Measurements from ENCODE around the gene GMDS. TPM values are rescaled to one million over a fixed set of nuclear protein-coding genes. Genes with fewer than 3 reads are reported as not detected.

The GMDS gene
- total RNA-seq, 4 donors from 2014 or later = 9.5 to 32.8 (median 22.4) TPM

DNA sequence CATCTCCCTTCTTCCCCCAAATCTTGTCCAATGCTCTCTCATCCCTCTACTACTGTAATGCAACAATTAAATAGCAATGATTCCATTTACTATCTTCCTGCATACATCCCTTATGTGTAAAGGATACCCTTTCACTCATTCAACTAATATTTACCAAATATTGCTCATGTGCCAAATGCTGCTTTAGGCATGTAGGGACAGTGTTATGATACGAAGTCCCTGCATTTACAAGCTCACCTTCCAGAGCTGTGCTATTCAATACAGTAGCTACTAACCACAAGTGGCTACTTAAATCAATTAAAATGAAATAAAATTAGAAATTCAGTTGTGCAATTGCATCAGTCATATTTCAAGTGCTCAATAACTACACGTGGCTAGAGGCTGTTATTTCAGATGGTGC, 41.1 kb downstream of the GMDS start:
- TF ChIP-seq POLR2A (IDR thresholded peaks at IDR 0.05) = no peak
- TF ChIP-seq, protein P1, sequence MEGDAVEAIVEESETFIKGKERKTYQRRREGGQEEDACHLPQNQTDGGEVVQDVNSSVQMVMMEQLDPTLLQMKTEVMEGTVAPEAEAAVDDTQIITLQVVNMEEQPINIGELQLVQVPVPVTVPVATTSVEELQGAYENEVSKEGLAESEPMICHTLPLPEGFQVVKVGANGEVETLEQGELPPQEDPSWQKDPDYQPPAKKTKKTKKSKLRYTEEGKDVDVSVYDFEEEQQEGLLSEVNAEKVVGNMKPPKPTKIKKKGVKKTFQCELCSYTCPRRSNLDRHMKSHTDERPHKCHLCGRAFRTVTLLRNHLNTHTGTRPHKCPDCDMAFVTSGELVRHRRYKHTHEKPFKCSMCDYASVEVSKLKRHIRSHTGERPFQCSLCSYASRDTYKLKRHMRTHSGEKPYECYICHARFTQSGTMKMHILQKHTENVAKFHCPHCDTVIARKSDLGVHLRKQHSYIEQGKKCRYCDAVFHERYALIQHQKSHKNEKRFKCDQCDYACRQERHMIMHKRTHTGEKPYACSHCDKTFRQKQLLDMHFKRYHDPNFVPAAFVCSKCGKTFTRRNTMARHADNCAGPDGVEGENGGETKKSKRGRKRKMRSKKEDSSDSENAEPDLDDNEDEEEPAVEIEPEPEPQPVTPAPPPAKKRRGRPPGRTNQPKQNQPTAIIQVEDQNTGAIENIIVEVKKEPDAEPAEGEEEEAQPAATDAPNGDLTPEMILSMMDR (IDR thresholded peaks at IDR 0.05) = no peak
- Histone ChIP-seq H3K4me3 (replicated peaks in 1 of 3) (no peak overlapping the region), H3K4me1 (no peaks in the 10 kb centered on the region), H3K27ac (no peak overlapping the region), H3K27me3 (no peaks in the 10 kb centered on the region), H3K36me3 (no peaks in the 10 kb centered on the region), H3K9me3 (no peaks in the 10 kb centered on the region)
- intact Hi-C loops (cut with DNase I) = no loop called here
- DNase-seq = no peak
- WGBS, 2 donors = 88 to 91% methylated on average over 2 of the region's 2 CpGs

DNA sequence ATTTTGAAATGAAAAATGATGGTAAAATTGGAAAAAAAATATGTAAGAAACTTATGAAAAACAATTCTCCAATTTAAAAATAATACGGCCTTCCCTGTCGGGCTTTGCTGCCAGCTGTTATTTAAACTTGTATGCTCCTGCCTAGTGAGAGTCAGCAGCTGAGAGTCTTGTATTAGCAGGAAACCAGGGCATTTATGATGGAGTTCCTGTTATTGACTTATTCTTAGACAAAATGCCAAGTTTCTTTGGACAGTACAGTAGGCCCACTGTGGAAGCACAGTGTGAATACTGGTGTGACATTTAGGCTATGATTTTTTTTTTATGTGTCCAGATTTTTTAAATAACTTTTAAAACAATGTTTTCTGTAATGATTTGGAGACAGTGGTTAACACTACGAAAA, 42.1 kb downstream of the GMDS start:
- Histone ChIP-seq H3K9me3 (no peaks in the 10 kb centered on the region), H3K36me3 (no peaks in the 10 kb centered on the region), H3K27me3 (no peaks in the 10 kb centered on the region), H3K4me1 (no peaks in the 10 kb centered on the region), H3K4me3 (replicated peaks in 1 of 3) (no peak overlapping the region), H3K27ac (no peak overlapping the region)
- intact Hi-C loops (cut with DNase I) = no loop called here
- 68 to 77% methylated on average over 3 of the region's 3 CpGs for WGBS, 2 donors
- DNase-seq = no peak
- TF ChIP-seq, protein P1 (IDR thresholded peaks at IDR 0.05) = no peak
- TF ChIP-seq POLR2A (IDR thresholded peaks at IDR 0.05) = no peak

DNA sequence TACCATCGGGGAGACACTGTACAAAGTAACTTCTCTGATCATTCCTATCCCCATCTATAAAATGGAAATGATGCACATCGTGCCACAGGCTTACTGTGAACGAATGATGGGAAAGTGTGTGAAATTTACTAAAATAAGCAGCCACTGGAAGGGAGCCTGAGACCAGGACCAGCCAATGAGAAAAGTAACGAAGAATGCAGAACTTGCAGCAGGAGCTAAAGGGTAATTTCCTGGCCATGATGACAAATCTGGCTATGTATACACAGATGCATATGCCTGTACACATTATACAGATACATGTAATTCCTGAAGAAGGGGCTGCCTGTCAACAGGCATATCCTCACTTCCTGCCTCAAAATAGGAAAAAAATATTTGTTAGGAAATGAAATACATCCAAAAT, 47.4 kb downstream of the GMDS start:
- no peak overlapping the region for H3K27ac ChIP-seq
- DNase-seq = no peak
- 89 to 90% methylated on average over 4 of the region's 4 CpGs for WGBS, 2 donors
- intact Hi-C loops (cut with DNase I) = no loop called here
- no peaks in the 10 kb centered on the region for H3K27me3 ChIP-seq
- H3K9me3 ChIP-seq = no peaks in the 10 kb centered on the region
- peaks cover 6 to 14% of the 10 kb centered on the region in 2 donors for H3K4me1 ChIP-seq
- TF ChIP-seq POLR2A (IDR thresholded peaks at IDR 0.05) = no peak
- TF ChIP-seq, protein P1 (IDR thresholded peaks at IDR 0.05) = no peak
- H3K4me3 ChIP-seq (replicated peaks in 1 of 3) = no peak overlapping the region
- no peaks in the 10 kb centered on the region for H3K36me3 ChIP-seq

DNA sequence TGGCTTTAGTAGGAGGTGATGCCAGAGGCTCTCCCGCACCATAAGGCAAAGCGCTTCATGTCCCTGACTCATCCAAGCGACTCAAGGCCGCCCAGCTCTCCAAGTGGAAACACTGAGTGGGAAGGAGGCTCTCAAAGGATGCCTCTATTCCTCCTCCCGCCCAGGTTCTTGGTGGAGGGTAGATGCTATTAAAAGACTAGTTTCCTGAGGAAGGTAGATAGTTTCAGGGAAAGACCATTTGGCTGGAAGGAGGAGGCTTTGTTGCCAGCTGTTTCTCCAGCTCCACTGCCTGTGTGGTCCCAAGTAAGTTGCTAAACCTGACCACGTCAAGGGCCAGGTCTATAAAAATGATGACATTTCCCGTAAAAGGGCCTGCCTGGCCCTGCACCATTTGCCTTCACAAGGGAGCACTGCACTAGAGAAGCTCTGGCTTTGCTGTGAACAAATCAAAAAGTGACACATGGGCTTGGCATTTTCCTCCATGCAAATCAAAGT, 48.2 kb downstream of the GMDS start:
- no peaks in the 10 kb centered on the region for H3K27me3 ChIP-seq
- 77 to 82% methylated on average over 7 of the region's 7 CpGs for WGBS, 2 donors
- intact Hi-C loops (cut with DNase I) = no loop called here
- H3K4me1 ChIP-seq = peaks cover 6 to 14% of the 10 kb centered on the region in 2 donors
- no peaks in the 10 kb centered on the region for H3K9me3 ChIP-seq
- no peaks in the 10 kb centered on the region for H3K36me3 ChIP-seq
- TF ChIP-seq, protein P1 (IDR thresholded peaks at IDR 0.05) = no peak
- no peak for TF ChIP-seq POLR2A (IDR thresholded peaks at IDR 0.05)
- H3K4me3 ChIP-seq (replicated peaks in 1 of 3) = no peak overlapping the region
- DNase-seq = no peak
- no peak overlapping the region for H3K27ac ChIP-seq

DNA sequence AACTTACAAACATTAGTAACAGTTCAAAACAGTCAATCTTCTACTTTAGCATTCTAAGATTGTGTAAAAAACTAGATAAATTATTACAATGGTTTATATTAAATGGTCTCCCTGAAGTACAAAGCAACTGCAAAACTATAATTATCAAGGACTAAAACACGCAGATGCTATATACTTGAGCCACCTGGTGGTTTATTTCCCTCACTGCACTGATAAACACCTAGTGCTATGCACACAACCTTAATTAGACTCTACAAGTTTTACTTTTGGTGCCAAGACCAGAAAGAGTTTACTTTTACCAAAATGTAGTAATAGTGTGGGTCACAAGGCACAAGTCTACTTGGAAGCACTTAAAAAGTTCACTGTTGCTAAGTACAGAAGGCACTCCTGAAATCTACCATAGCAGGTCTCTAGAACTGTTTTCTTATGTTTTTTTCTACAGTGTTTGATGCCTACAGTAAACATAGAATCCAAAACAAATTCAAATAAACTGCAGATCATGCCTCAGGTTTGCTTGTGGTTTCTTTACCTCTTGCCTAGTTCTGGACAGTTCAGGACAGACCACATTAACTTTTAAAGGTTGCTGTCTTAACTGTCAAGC, 49.2 kb downstream of the GMDS start:
- DNase-seq = peak; percentile 25 to 26
- Histone ChIP-seq H3K4me1 (peaks cover 6 to 14% of the 10 kb centered on the region in 2 donors), H3K9me3 (no peaks in the 10 kb centered on the region), H3K36me3 (no peaks in the 10 kb centered on the region), H3K4me3 (replicated peaks in 1 of 3) (no peak overlapping the region), H3K27me3 (no peaks in the 10 kb centered on the region), H3K27ac (no peak overlapping the region)
- intact Hi-C loops (cut with DNase I) = no loop called here
- 2 to 13% methylated on average over 1 of the region's 1 CpG for WGBS, 2 donors
- no peak for TF ChIP-seq POLR2A (IDR thresholded peaks at IDR 0.05)
- TF ChIP-seq, protein P1 (IDR thresholded peaks at IDR 0.05) = peak; percentile 61 to 84 (median 81)
